GM12891 (cell line): ENCODE measurements around the gene PGGT1B.

Experiments
- DNase-seq: peaks from one replicate; pipeline ENCODE4 v3.0.0; 2011; ENCODE audit warnings: low spot score; ENCODE audit not compliant: insufficient read length
- FAIRE-seq: peaks from 2 replicates; lab custom pipeline; 2011; peaks lifted over from hg19 to GRCh38; lab: Jason Lieb, UNC
- PAX5 ChIP-seq: IDR thresholded peaks from 2 replicates; pipeline ENCODE4 v1.6.1; 2011; ENCODE audit warnings: low read length, moderate library complexity, mild to moderate bottlenecking; ENCODE audit not compliant: insufficient read depth, severe bottlenecking
- POLR2A ChIP-seq: IDR thresholded peaks from 2 replicates; pipeline ENCODE4 v1.6.1; 2011; ENCODE audit warnings: low read depth, low read length, control low read depth
- POLR2AphosphoS5 ChIP-seq: IDR thresholded peaks from 2 replicates; pipeline ENCODE4 v1.6.1; 2011; ENCODE audit warnings: low read depth, low read length, control low read depth
- POU2F2 ChIP-seq: IDR thresholded peaks from 2 replicates; pipeline ENCODE4 v1.6.1; 2011; ENCODE audit warnings: low read depth, mild to moderate bottlenecking, control low read depth, low read length, moderate library complexity
- SPI1 ChIP-seq: IDR thresholded peaks from 2 replicates; pipeline ENCODE4 v1.6.1; 2011; ENCODE audit warnings: low read depth, low read length, control low read depth
- TAF1 ChIP-seq: IDR thresholded peaks from 2 replicates; pipeline ENCODE4 v1.6.1; 2011; ENCODE audit warnings: low read depth, low read length, control low read depth

PGGT1B gene

GRCh38 chr5:115291397-115291796 is 28.7 kb upstream of the PGGT1B start:
- FAIRE-seq (no peak), DNase-seq (no peak)
- TF ChIP-seq POLR2A (no peak), TAF1 (no peak), POU2F2 (no peak)

DNA sequence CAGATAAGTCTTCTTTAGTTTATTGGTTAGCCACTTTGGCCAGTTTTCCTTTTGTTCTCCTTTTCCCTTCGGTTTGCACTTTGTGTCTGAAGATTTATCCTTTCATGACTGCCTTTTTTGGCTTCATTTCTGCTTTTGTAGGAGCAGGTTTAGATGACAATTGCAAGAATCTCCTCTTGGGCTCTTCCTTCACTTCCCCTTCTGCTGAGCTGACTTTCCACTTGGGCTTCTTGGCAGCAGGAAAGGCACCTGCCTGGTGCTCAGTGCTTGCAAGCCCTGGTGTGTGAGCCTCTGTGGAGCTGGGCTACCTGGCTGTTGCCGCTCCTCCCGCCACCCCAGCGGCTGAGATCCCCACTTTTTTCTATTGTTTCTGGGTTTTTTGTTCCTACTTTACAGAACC is 26.4 kb upstream of the PGGT1B start:
- no peak for DNase-seq
- FAIRE-seq, result no peak

DNA sequence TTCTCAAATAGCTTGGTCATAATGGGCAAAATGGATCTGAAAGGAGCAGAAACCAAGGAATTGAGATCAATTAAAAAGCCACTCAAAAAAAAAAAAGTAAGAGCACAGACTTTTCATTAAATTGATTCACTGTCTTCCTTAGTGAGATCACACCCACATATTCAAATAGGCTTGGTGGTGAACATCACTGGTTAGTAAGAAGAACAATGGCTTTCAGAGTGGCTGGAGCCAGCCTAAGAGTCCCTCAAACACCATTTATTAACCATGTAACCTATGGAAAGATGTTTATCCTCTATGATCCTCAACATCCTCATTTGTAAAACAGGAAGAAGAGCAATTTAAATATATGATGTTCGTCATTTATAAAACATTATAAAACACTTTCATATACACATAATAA is 21.3 kb upstream of the PGGT1B start:
- DNase-seq (no peak), FAIRE-seq (no peak)
- no peak for TF ChIP-seq PAX5
- no peak for TF ChIP-seq TAF1
- no peak for TF ChIP-seq POU2F2
- TF ChIP-seq POLR2A, result no peak
- TF ChIP-seq SPI1, result no peak
- TF ChIP-seq POLR2AphosphoS5, result no peak

More for the DNA sequence above, 26.4 kb upstream of the PGGT1B start:
- TF ChIP-seq POLR2A, result no peak

- FAIRE-seq (no peak), DNase-seq (no peak)
- TF ChIP-seq SPI1 (no peak), PAX5 (no peak), POU2F2 (no peak), POLR2A (no peak), POLR2AphosphoS5 (no peak), TAF1 (no peak)
Observed at GRCh38 chr5:115282131-115282530, 19.5 kb upstream of the PGGT1B start.

- FAIRE-seq, result no peak
- TF ChIP-seq POLR2AphosphoS5, result no peak
- TF ChIP-seq POU2F2, result no peak
- TF ChIP-seq POLR2A, result no peak
- no peak for TF ChIP-seq SPI1
- no peak for TF ChIP-seq PAX5
- TF ChIP-seq TAF1, result no peak
- no peak for DNase-seq
Observed at GRCh38 chr5:115274584-115274983, 11.9 kb upstream of the PGGT1B start.

DNA sequence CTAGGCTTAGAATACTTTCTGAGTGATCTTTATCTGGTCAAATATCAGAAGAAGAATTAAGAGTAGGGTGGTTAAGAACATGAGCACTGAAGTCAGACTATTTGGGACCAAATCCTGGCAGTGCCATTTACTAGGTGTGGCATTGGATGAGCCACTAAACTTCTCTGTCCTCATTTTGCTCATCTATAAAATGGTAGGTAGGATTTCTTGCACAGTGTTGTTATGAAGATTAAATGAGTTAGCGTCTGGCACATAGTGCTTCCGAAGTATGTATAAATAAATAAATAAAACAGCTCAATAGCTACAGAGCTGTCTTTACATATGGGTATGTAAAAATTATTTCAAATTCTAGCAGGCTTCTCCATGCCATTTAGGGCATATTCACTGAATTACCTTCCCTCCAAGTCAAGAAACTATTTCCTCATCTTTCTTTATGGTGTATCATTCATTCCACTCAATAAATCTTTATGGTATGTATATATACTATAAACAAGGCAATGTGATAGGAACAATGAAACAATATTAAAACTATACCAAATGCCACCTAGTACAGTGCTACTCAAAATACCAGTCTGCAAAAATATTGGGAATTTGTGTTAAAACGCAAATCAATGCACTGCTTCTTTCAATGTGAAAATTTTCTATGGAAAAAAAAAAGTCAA is 9.8 kb upstream of the PGGT1B start:
- FAIRE-seq, result no peak
- no peak for DNase-seq
- TF ChIP-seq POLR2AphosphoS5 (no peak), POU2F2 (no peak), PAX5 (no peak), POLR2A (no peak), SPI1 (no peak), TAF1 (no peak)

DNA sequence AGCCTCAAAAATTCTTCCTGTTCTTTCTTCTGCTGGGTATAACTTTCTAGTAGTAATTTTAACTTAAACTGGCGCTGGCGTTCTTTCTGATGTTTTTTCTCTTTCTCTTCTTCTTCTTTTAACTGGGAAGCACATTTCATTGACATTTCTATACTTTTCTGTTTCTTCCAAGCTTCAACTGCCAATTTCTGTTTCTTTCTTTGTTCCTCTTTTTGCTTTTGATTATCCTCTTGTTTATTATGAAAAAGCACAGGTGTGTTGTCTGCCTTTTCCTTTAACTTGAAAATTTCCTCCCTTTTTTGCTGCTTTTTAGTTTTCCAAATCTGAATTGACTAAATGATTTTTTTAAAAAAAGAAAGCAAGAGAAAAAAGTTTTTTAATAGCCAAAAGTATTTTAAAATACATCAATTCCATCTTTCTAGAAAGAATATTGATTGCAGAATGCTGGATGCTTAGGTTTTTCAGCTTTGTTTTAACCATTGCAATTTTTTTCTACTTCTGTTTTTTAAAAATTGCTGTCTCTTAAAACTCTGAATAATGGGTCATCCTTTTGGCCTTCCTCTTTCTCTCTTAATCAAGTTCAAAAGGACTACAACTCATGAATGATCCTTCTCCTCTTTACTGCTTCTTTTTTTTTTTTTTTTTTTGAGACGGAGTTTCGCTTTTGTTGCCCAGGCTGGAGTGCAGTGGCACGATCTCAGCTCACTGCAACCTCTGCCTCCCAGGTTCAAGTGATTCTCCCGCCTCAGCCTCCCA is 8.8 kb upstream of the PGGT1B start:
- no peak for TF ChIP-seq SPI1
- FAIRE-seq (no peak), DNase-seq (no peak)

DNA sequence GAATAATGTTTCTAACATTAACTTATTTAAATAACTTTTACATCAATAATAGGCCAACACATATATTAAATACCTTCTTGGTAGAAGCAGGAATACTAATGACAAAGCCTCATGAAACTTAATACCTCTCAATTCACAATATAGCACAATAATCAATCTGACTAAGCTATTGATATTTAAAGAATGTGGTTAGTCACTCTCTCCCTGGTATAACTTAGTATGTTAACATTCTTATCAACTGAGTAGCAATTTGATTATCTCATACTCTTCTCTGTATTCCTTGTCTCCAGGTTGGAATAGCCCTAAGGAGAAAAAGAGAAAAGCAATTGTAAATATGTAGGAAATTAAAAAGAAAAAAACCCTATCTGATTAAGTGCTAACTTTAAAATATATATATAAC is 4.9 kb upstream of the PGGT1B start:
- FAIRE-seq, result no peak
- no peak for DNase-seq
- TF ChIP-seq POU2F2, result no peak
- TF ChIP-seq TAF1, result no peak
- no peak for TF ChIP-seq PAX5
- no peak for TF ChIP-seq POLR2AphosphoS5
- no peak for TF ChIP-seq POLR2A
- no peak for TF ChIP-seq SPI1

DNA sequence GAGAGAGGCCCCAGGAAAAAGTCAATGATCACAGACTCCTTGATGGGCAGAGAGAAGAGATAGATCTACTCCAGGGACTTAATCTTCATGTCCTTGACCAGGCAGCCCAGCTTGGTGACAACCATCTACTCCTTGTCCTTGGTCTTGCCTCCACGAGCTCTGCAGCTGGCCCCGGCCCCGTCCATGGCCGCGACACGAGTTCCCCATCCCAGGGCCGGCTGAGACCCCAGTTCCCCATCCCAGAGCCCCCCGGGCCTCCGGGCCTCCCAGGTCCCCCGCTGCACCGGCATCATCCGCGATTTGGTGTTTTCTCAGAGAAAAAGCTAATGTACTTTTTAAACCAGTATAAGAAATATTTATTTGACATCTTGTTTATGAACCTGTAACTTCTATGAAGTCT is 2.5 kb upstream of the PGGT1B start:
- FAIRE-seq (no peak), DNase-seq (no peak)
- no peak for TF ChIP-seq POLR2A
- no peak for TF ChIP-seq POLR2AphosphoS5
- TF ChIP-seq TAF1, result no peak
- TF ChIP-seq PAX5, result no peak
- no peak for TF ChIP-seq SPI1
- TF ChIP-seq POU2F2, result no peak

DNA sequence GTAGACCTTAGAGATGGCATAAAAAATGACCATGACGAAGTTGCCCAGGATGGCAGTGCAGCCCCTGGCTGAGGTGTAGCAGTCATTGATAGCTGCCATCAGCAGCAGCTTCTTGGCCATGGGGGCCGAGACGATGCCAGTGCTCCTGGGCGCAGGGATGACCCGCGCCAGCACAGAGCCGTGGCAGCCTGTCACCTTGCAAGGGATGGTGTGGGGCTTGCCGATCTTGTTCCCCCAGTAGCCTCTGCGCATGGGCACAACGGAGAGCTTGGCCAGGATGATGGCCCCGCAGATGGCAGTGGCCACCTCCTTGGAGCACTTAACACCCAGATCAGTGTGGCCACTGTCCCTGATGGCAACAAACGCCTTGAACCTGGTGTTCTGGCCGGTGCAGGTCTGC is 2.1 kb upstream of the PGGT1B start:
- TF ChIP-seq POLR2A (no peak), POU2F2 (no peak), TAF1 (no peak), POLR2AphosphoS5 (no peak), PAX5 (no peak), SPI1 (no peak)
- DNase-seq, result no peak
- FAIRE-seq, result no peak
